ENCODE results near the gene NACC1.
A peak's percentile ranks its signal among the peaks of the same experiment; 100 is the strongest.

The NACC1 gene

DNA sequence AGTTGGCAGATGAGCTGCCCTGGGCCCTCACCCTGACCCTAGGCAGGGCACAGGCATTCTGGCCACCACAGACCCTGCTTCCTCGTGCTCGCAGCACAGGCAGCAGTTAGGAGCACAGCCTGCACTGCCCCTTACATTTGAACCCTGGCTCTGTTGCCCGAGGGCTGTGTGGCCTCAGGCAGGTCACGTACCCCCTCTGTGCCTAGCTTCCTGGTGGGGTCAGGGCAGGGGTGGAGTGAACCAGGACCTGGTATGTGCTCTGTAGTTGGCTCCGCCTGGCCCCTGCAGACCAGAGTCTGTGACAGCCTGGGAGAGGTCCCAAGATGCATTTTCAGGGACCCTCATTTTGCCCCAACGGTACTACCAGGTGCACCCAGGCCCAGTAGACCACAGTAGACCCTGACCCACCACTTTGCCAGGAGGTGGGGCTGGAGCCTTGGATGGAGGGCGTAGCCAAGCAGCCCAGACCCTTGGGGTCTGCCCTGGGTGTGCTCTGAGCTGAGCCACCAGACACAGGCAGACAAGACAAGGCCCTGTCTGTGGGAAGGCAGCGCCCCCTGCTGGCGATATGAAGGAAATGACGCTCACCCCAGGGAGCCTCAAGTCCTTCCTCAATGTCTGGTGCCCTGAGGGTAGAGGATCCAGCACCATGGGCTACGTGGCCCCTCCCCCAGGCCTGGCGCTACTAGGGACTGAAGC lies 24.5 kb upstream of the NACC1 start:
- Histone ChIP-seq H3K9me3 (ENCODE audit: control insufficient read depth, insufficient read depth, low read length) (no peaks in the 10 kb centered on the region), H3K4me1 (ENCODE audit: insufficient read depth, low read length) (peaks cover 20% of the 10 kb centered on the region), H3K9ac (ENCODE audit: low read depth, low read length) (no peak overlapping the region), H3K36me3 (ENCODE audit: insufficient read depth, low read length) (no peaks in the 10 kb centered on the region)

DNA sequence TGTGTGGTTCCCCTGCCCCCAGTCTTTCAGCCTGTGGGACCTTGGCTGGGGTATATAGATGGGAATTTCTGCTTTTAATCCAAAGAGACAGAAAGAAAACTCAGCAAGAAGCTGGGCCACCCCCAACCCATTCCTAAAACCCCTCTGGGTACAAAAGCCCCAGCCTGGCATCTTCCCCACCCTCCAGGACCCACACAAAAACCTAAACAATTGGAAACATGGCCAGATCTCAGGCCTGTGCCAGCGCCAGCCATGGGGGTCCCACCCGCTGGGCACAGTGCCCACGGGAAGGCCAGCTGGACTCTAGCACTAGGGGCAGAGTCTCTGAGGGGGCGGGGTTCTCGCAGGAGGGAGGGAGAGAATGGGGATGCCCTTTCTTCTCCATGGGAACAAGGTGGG lies 24.0 kb upstream of the NACC1 start:
- no peak overlapping the region for H3K9ac ChIP-seq (ENCODE audit: low read depth, low read length)
- H3K9me3 ChIP-seq (ENCODE audit: control insufficient read depth, insufficient read depth, low read length): no peaks in the 10 kb centered on the region
- H3K4me1 ChIP-seq (ENCODE audit: insufficient read depth, low read length): peaks cover 20% of the 10 kb centered on the region
- H3K36me3 ChIP-seq (ENCODE audit: insufficient read depth, low read length): no peaks in the 10 kb centered on the region

DNA sequence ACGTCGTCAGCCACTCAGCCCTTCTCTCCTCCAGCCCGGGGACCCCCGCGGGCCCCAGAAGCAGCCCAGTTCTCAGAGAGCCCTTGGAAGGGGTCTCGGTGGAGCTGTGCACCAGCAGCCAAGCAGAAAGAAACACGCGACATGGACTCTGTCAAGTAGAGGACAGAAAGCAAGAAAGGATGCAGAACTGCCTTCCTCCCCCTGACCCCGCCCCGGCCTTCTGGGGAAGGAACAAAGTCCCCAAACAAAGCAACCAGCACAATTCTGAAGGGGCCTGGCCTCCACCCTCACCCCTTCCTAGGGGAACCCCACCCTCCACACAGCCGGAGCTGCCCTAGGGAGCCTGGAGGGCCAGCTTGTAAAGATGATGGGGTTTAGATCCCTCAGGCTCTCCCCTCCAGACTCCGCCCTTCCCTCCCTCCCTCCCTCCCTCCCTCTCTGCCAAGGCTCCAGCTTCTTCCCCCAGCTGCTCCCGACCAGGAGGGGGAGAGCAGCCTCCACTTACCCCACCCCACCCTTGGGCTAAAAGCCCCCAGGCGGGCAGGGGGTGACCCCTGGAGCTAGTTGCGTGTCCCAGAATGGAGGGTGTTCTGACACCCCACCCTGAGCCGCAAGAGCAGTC lies 23.2 kb upstream of the NACC1 start:
- Histone ChIP-seq H3K36me3 (ENCODE audit: insufficient read depth, low read length) (no peaks in the 10 kb centered on the region), H3K4me1 (ENCODE audit: insufficient read depth, low read length) (peaks cover 20% of the 10 kb centered on the region), H3K9me3 (ENCODE audit: control insufficient read depth, insufficient read depth, low read length) (no peaks in the 10 kb centered on the region), H3K9ac (ENCODE audit: low read depth, low read length) (peak overlapping the region; percentile 66; the same call in 1 of the 2 replicates)

DNA sequence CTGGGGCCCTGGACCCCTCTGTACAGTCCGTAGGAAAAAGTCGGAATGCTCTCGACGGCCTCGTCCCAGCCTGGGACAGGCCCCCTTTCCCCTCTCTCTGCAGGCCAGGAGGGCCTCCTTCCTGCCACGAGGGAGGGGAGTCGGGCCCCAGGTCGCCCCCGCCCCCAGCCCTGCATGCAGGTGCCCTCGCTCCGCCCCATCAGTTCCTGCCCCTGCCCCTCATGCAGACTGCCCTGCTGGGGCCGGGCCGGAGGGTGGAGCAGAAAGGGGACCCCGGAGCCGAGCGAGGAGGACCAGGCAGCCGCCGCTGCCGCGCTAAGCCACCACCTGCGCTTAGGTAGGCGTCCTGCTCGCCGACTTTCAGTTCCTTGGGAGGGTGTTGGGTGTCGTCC lies 22.7 kb upstream of the NACC1 start:
- Histone ChIP-seq H3K36me3 (ENCODE audit: insufficient read depth, low read length) (no peaks in the 10 kb centered on the region), H3K4me1 (ENCODE audit: insufficient read depth, low read length) (peaks cover 20% of the 10 kb centered on the region), H3K9me3 (ENCODE audit: control insufficient read depth, insufficient read depth, low read length) (no peaks in the 10 kb centered on the region), H3K9ac (ENCODE audit: low read depth, low read length) (peak overlapping the region; percentile 66; the same call in 1 of the 2 replicates)

DNA sequence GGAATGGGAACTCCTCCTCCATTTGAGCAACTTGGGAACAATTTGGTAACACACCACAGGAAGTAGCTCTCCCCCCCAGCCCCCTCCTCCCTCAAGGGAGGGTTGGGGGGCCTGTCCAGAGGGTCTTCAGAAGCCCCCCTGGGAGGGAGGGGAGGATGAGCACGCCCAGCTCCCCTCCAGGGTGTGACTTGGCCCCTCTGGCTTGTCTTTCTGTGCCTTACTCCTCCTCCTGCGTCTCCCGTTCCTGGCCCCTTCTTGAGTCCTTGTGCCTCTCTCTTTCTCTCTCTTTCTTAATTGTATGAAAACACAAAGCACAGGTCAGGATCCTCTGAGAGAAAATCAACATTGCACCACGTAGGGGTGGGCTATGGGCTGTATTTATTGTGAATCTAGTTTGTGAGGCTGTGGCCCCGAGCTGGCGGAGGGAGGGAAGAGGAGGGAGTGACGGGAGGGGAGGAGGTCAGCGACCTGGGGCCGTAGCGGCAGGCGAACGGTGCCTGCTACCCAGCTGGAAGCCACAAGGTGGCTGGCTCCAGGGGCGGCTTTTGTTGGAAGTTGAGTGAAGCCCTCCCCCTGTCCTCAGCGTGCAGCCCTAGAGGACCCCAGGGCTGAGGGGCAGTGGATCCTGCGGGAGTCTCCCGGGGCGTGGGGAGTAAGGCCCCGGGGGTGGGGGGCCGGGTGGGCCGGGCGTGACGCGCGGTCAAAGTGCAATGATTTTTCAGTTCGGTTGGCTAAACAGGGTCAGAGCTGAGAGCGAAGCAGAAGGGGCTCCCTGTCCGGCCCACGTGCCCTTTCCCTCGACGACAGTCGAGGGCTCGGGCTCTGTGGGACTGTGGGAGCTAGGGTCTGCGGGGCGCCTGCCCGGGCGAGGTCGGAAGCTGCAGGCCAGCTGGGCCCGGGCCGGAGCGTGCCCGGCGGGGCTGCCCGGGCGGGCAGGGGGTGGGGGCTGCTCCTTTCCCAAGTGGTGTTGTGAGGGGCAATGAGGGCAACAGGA lies 21.8 kb upstream of the NACC1 start:
- no peaks in the 10 kb centered on the region for H3K9me3 ChIP-seq (ENCODE audit: control insufficient read depth, insufficient read depth, low read length)
- peak overlapping the region; percentile 66 for H3K9ac ChIP-seq (ENCODE audit: low read depth, low read length)
- H3K4me1 ChIP-seq (ENCODE audit: insufficient read depth, low read length): peaks cover 15% of the 10 kb centered on the region
- H3K36me3 ChIP-seq (ENCODE audit: insufficient read depth, low read length): no peaks in the 10 kb centered on the region

DNA sequence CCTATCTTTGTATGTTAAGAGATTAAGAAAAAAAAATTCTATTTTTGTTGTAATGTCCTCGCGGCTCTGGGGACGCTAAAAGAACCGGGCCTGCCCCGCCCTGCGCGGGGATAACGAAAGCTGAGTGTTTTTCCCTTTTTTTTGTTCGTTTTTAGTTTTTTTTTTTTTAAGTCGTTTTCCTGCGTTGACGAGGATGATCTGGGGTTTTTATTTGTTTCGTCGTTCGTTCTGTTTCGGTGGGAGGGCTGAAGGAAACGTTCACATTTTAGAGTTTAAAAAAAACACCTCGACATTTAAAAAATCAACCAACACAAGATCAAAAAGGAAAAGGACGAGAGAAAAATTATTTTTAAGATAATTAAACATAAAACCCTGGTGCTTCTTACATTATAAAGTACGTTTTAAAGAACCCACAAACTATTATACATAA lies 21.0 kb upstream of the NACC1 start:
- Histone ChIP-seq H3K9ac (ENCODE audit: low read depth, low read length) (peak overlapping the region; percentile 66; the same call in 1 of the 2 replicates), H3K4me1 (ENCODE audit: insufficient read depth, low read length) (peaks cover 7% of the 10 kb centered on the region), H3K9me3 (ENCODE audit: control insufficient read depth, insufficient read depth, low read length) (no peaks in the 10 kb centered on the region), H3K36me3 (ENCODE audit: insufficient read depth, low read length) (no peaks in the 10 kb centered on the region)

DNA sequence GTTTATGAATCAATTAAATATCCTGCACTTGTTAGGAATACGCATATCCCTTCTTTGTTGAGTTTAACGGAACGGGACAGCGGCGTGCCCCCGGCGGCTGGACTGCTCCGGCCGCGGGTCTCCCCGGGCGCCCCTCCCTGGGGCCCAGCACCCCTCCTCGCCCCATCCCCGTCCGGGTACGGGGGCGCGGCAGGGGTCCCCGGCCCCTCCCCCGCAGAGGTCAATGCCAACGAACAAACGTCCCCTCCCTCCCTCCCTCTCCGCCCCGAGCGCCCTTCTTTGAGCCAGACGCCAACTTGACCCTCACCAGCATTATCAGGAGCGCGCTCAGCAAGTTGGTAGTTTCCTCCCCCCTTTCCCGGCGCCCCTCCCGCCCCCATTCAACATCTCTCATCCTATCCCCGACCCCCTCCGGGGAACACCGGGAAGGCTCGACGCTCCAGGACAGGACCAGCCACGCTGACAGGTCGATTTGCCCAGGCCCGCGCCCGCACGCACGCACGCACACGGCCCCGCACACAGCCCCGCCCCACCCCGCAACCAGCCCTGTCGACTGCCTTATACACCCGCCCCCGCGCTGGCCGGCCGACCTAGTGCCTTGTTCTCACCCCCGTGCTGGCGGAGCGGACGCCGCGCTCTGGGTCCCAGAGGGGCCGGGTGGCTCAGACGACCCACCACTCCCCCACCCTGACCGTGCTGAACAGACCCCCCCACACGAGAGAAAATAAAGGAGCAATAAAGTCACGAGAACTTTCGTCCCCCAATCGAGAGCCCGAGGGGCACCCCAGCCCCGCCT lies 20.4 kb upstream of the NACC1 start:
- H3K36me3 ChIP-seq (ENCODE audit: insufficient read depth, low read length): no peaks in the 10 kb centered on the region
- no peak overlapping the region; the same call in 1 of the 2 replicates for H3K9ac ChIP-seq (ENCODE audit: low read depth, low read length)
- peaks cover 4% of the 10 kb centered on the region; the same call in 1 of the 2 replicates for H3K4me1 ChIP-seq (ENCODE audit: insufficient read depth, low read length)
- H3K9me3 ChIP-seq (ENCODE audit: control insufficient read depth, insufficient read depth, low read length): no peaks in the 10 kb centered on the region

DNA sequence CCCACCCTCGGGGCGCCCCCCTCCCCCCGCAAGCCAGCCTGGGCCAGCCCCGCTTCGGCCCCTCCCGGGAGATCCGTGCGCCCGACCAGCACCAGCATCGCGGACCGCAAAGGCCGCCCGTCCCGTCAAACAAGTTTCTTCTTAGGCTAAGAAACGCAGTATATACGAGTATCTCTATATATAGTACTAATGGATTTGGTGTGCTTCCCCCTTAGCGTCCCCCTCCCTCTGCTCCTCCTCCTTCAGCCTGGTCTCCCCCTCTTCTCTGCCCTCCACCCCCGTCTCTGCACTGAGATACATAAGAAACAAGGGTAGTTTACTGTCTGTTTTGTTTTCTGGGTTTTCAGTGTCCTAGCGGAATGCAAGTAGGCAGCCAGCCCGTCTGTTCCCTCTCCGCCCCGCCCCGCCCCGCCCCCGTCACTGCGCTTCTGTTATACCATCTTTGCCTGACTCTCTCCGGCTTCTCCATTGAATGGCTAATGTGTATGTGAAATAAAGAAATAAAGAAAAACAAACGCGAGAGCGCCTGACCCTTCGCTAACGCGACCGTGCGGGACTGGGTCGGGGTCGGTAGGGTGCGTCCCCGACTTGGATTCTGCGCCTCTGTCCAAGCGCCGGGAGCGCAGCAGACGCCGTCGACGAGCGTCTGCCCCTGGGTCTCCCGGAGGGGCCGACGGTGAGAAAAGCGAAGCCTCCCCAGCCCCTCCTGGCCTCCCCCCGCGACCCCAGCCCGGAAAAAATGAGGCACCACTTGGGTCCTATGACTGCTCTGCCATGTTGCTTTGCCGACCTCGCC lies 19.6 kb upstream of the NACC1 start:
- H3K36me3 ChIP-seq (ENCODE audit: insufficient read depth, low read length): no peaks in the 10 kb centered on the region
- H3K9ac ChIP-seq (ENCODE audit: low read depth, low read length): peak overlapping the region; percentile 54
- peaks cover 9% of the 10 kb centered on the region; the same call in 1 of the 2 replicates for H3K4me1 ChIP-seq (ENCODE audit: insufficient read depth, low read length)
- H3K9me3 ChIP-seq (ENCODE audit: control insufficient read depth, insufficient read depth, low read length): no peaks in the 10 kb centered on the region

DNA sequence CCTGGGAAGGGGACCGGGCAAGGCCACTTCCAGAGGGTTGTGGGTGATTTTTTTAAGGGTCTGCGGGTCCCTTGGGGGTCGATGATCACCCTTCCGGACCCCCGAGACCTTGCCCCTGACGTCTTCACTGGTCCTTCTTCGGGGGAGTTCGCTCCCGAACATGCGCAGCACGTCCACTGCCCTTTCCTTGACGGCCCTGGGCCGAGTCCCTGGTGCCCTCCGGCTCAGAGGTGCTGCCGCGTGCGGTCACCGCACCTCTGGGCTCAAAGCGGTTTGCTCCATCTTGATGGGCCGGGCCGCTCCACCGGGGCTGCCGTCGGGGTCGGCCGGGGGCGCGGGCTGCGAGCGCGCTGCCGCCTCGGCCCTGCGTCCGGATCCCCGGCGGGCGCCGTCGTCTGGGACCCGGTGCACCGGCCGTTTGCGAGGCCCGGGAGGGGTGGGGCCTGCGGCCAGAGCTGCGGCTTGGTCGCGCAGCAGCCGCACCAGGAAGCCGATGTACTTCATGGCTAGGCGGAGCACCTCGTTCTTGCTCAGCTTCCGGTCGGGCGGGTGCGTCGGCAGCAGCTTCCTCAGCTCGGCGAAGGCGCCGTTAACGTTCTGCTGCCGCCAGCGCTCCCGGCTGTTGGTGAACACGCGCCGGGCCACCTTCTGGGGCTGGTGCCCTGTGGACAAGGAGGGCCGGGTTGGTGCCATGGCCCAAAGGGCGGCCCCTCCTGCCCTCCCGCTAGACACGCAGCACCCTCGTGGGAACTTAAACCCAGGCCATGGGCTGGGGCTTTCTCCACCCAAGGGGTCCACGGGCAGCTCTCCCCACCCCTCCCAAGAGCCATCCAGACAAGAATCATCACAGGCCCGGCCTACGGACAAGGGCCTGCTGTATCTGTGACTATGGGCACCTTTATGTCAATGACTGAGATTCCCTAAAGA lies 18.7 kb upstream of the NACC1 start:
- Histone ChIP-seq H3K9me3 (ENCODE audit: control insufficient read depth, insufficient read depth, low read length) (no peaks in the 10 kb centered on the region), H3K36me3 (ENCODE audit: insufficient read depth, low read length) (no peaks in the 10 kb centered on the region), H3K4me1 (ENCODE audit: insufficient read depth, low read length) (peaks cover 9% of the 10 kb centered on the region; the same call in 1 of the 2 replicates), H3K9ac (ENCODE audit: low read depth, low read length) (peak overlapping the region; percentile 54)

DNA sequence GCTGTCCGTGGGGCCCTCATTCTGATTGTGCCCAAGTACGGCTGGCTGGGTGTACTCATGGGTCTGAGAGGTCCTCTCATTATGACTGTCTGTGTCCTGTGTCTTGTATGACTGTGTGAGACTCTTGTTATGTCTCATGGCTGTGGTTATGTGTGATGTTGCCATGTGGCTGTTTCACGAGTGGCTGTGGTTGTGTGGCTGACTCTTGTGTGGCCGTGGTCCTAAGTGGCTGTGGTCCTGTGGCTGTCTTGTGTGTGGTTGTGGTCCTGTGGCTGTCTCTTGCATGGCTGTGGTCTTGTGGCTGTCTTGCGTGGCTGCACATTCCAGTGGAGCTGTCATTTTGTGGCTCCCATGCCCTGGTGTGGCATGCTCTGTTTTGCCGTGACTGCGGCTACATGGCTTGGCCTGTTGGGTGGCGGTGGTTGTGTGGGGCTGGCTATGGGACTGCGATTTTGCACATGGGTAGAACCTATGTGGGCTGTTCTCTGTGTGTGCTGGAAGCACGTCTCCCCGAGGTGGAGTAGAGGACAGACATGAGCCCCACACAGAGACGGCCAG lies 18.0 kb upstream of the NACC1 start:
- Histone ChIP-seq H3K4me1 (ENCODE audit: insufficient read depth, low read length) (peaks cover 9% of the 10 kb centered on the region; the same call in 1 of the 2 replicates), H3K36me3 (ENCODE audit: insufficient read depth, low read length) (no peaks in the 10 kb centered on the region), H3K9me3 (ENCODE audit: control insufficient read depth, insufficient read depth, low read length) (no peaks in the 10 kb centered on the region), H3K9ac (ENCODE audit: low read depth, low read length) (no peak overlapping the region)

DNA sequence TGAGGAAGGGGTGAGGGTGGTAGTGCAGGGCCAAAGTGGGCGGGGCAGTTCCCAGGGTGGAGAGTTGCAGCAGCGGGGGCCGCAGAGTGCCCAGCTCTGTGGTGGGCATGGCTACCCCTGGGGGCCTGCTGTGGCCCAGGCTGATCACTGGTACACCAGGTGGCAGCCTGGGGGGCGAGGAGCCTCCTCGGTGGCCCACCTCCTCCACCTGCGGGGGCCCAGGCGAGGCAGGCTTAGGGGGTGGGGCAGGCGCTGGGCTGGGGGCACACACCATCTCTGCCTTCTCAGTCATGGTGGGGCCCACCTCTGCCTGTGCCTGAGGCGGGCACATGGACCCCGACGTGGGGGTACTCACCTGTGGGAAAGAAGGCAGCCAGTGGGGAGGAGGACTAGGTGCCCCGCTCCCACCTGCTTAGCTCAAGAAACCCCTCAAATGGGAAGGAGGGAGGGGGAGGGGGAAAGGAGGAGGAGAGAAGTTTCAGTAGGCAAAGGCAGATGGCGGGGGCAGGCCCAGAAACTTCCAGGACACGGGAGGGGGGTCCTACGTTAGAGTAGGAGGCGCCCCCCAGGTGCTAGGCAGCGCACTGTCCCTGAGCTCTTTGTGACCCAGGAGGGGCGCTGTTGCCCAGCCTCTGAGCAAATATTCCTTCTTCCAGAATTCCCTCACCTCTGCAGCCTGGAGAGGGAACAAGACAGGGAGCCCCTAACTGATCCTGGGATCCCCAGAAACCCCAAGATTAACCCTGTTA lies 17.0 kb upstream of the NACC1 start:
- Histone ChIP-seq H3K9me3 (ENCODE audit: control insufficient read depth, insufficient read depth, low read length) (no peaks in the 10 kb centered on the region), H3K36me3 (ENCODE audit: insufficient read depth, low read length) (no peaks in the 10 kb centered on the region), H3K9ac (ENCODE audit: low read depth, low read length) (no peak overlapping the region), H3K4me1 (ENCODE audit: insufficient read depth, low read length) (peaks cover 9% of the 10 kb centered on the region; the same call in 1 of the 2 replicates)
